GM15510 (cell line): ENCODE data around the gene ZNF292.

Source experiments
- POLR2A ChIP-seq: IDR thresholded peaks from 3 replicates; pipeline ENCODE4 v1.6.1; 2011; ENCODE audit warnings: borderline replicate concordance; ENCODE audit not compliant: insufficient read length; ENCODE audit errors: extremely low read depth

The ZNF292 gene

DNA sequence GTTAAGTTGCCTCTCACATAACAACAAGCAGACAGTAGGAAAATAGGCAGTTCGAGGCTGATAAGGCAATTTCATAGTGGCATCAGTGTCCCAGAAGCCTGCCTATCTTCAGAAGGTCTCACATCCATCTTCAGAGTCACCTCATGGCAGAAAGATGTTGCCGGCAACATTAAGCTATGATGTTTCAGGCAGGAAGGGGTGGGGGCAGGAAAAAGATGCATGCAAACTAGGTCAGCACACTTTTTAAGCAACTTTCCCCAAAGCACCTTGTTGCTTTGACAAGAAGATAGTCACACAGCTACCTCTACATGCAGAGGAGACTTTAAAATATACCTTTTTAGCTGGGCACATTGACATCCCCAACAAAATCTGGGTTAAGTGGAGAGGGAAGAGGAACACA is 123.8 kb downstream of the ZNF292 start:
- no peak for TF ChIP-seq POLR2A

DNA sequence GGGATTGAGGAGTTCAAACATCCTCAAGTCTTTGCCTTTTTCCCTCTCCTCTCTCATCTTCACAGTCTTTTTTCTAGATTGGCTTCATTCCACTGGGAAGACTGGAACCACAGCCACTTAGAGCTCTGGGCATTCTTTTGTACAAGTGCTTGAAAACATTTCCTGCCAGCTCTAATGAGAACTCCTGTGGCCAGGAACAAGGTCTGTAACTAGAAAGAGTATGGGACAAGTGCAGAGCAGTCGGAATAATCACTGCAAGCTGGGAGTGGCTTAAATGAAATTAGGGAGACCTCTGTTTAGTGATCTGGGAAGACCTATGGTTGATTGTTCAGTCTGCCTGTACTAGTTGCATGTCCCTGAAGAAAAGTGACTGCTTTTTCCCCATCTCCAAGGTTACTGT is 126.1 kb downstream of the ZNF292 start:
- TF ChIP-seq POLR2A, result no peak

DNA sequence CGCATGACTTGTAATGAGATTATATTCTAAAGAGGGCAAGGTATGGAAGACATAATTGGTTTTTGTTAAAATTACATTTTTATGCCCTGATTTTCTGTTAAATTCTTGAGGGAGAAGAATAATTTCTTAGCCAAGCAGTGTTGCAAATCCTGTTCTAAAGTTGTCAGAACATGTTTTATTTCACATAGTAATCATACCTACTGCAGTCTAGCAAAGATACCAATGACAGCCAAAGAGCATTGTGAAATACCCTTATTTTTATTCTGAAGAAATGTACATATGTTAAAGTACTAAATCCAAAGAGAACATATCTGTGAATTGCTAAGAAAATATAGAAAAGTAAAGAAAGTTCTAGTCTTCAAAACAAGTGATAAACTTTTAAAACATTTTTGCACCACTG is 127.4 kb downstream of the ZNF292 start:
- TF ChIP-seq POLR2A, result no peak

- no peak for TF ChIP-seq POLR2A
These were observed 128.1 kb downstream of the ZNF292 start for GRCh38 chr6:87283461-87283860.

DNA sequence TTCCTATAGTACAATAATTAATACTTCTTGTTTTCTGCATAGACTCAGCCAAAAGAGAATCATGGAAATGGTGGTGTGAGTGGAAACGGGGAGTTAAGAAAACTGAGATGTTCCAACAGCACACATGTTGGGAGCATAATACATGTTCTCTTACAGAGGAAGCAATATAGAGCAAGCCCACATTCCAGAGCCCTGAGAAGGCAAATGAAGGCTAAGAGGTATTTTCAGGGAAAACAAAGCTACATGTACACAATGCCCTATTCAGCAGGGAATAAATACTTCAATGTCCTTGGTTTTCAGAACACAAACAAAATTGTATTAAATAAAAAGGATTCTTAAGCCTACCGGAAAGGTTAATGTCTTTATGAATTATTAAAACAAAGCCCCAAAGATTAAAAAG is 131.9 kb downstream of the ZNF292 start:
- no peak for TF ChIP-seq POLR2A

GRCh38 chr6:87289571-87289970 is 134.2 kb downstream of the ZNF292 start:
- TF ChIP-seq POLR2A, result no peak

DNA sequence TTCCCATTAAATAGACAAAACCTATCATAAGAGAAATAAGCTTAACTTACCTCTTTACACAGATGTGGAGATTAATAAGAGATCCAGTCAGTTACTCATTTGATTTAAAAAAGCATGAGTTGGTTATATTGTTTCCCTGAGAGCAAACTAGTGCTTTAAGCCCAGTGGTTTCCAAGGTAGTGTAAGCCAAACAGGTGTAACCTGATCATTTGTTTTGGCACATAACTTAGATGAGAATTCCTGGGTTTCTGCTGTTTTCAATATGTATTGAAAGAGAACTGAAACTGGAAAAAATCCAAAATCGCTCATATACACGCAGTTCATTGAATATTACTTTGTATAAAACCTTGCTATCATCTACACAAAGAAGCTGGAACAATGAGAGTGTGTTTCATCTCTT is 136.5 kb downstream of the ZNF292 start:
- no peak for TF ChIP-seq POLR2A

GRCh38 chr6:87293526-87293925 is 138.2 kb downstream of the ZNF292 start:
- no peak for TF ChIP-seq POLR2A

GRCh38 chr6:87297119-87297518 is 141.8 kb downstream of the ZNF292 start:
- no peak for TF ChIP-seq POLR2A

DNA sequence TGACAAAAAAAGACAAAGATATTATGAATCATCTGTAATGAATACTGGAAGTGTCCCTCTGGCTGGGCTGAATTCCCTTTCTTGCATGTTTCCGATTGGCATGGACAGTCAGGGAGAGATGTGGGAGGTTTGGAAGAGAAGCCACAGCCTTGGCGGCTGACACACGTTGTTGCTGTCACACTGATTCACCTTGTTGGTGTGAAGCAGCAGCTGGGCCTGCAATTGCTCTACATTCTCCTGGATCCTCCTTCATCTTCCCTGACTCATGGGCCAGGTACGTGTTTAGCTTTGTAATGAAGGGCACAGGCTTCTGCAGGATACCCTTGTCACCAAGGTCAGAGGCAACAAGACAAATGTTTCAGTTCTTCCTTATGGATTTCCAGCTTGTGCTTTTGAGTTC is 153.6 kb downstream of the ZNF292 start:
- no peak for TF ChIP-seq POLR2A

DNA sequence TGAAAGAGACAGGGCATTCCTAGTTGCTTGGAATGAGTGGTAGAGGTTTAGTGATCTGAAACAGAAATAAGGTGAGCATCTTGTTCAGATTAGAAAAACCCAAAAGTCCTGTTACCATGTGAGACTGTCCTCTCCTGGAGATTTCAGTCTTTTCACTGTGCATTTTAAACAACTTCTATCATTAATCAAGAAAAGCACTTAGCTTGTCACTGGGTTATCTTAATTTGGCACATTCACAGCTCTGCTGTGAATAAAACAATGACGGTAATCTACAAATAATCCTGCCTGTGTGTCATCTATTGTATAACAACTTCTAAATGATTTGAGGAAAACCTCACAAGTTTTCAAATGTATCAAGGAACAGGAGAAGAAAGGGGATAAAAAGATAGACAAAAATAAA is 157.5 kb downstream of the ZNF292 start:
- no peak for TF ChIP-seq POLR2A
